GM19238 (cell line): ENCODE results near the gene CEP128.

Source experiments
- DNase-seq: peaks from one replicate; pipeline ENCODE4 v3.0.0; 2011; ENCODE audit warnings: low spot score; ENCODE audit not compliant: insufficient read length

Gene CEP128

GRCh38 chr14:80902608-80903007, 38.9 kb downstream of the CEP128 start:
- DNase-seq, result no peak

GRCh38 chr14:80901822-80902221, 39.7 kb downstream of the CEP128 start:
- no peak for DNase-seq

- no peak for DNase-seq
Measured at GRCh38 chr14:80901260-80901659, 40.3 kb downstream of the CEP128 start.

GRCh38 chr14:80872645-80873044, 68.9 kb downstream of the CEP128 start:
- DNase-seq, result no peak

- no peak for DNase-seq
Measured at GRCh38 chr14:80868260-80868659, 73.3 kb downstream of the CEP128 start.

GRCh38 chr14:80867798-80868197, 73.7 kb downstream of the CEP128 start:
- DNase-seq, result no peak

GRCh38 chr14:80867091-80867490, 74.4 kb downstream of the CEP128 start:
- DNase-seq, result no peak

- no peak for DNase-seq
Measured at GRCh38 chr14:80865565-80865964, 76.0 kb downstream of the CEP128 start.

GRCh38 chr14:80862983-80863382, 78.6 kb downstream of the CEP128 start:
- DNase-seq, result no peak

GRCh38 chr14:80862541-80862940, 79.0 kb downstream of the CEP128 start:
- DNase-seq, result no peak

GRCh38 chr14:80850197-80850814, 91.2 kb downstream of the CEP128 start:
- no peak for DNase-seq

- DNase-seq, result no peak
Measured at GRCh38 chr14:80847070-80847469, 94.5 kb downstream of the CEP128 start.

GRCh38 chr14:80845856-80846255, 95.7 kb downstream of the CEP128 start:
- DNase-seq, result no peak

- no peak for DNase-seq
Measured at GRCh38 chr14:80844872-80845271, 96.7 kb downstream of the CEP128 start.

GRCh38 chr14:80839743-80840142, 101.8 kb downstream of the CEP128 start:
- no peak for DNase-seq

GRCh38 chr14:80809663-80810062, 131.9 kb downstream of the CEP128 start:
- no peak for DNase-seq

- DNase-seq, result no peak
Measured at GRCh38 chr14:80805136-80805535, 136.4 kb downstream of the CEP128 start.

GRCh38 chr14:80798878-80799277, 142.7 kb downstream of the CEP128 start:
- DNase-seq, result no peak

GRCh38 chr14:80798211-80798610, 143.3 kb downstream of the CEP128 start:
- DNase-seq, result no peak

- no peak for DNase-seq
Measured at GRCh38 chr14:80792771-80793170, 148.8 kb downstream of the CEP128 start.

GRCh38 chr14:80787876-80788275, 153.7 kb downstream of the CEP128 start:
- DNase-seq, result no peak

- DNase-seq, result no peak
Measured at GRCh38 chr14:80784820-80785219, 156.7 kb downstream of the CEP128 start.

GRCh38 chr14:80781972-80782367, 159.6 kb downstream of the CEP128 start:
- DNase-seq, result no peak

- DNase-seq, result no peak
Measured at GRCh38 chr14:80780500-80780899, 161.0 kb downstream of the CEP128 start.
